Esophagus squamous epithelium (tissue), 5 donors: Measurements from ENCODE around the gene NUP50. TPM values are rescaled to one million over a fixed set of nuclear protein-coding genes. Genes with fewer than 3 reads are reported as not detected.
A peak's percentile ranks its signal among the peaks of the same experiment; 100 is the strongest.

Source experiments
- DNase-seq: peaks from one replicate; lab custom pipeline; 2025; lab: John Stamatoyannopoulos, UW
- H3K27ac ChIP-seq, 4 donors: fragments of 200-600 bp; sonication (generic); one replicate each; pipeline ENCODE4 v1.5.1; 2016 to 2019; ENCODE audit warnings: mild to moderate bottlenecking in 1 of 4
- H3K27me3 ChIP-seq, 4 donors: fragments of 200-600 bp; sonication (generic); 1 replicate in 3 of 4; 2 replicates in 1 of 4; pipeline versions ENCODE4 v1.5.1 to v1.6.0; 2017 to 2021; ENCODE audit warnings: antibody characterized with exemption in 1 of 4
- H3K36me3 ChIP-seq, 3 donors: fragments of 200-600 bp; sonication (generic); one replicate each; pipeline ENCODE4 v1.5.1; 2016 to 2019
- H3K4me1 ChIP-seq, 3 donors: fragments of 200-600 bp; sonication (generic); one replicate each; pipeline ENCODE4 v1.5.1; 2017 to 2019
- H3K4me3 ChIP-seq, 4 donors: fragments of 200-600 bp; sonication (generic); 1 replicate in 3 of 4; 2 replicates in 1 of 4; pipeline ENCODE4 v1.5.1; 2016 to 2019; ENCODE audit warnings: mild to moderate bottlenecking in 2 of 4, moderate library complexity in 1 of 4
- H3K9me3 ChIP-seq, 3 donors: fragments of 200-600 bp; sonication (generic); one replicate each; pipeline ENCODE4 v1.5.1; 2016 to 2019
- CTCF ChIP-seq, 6 experiments: fragments of 450-650 bp in 4 of 6; fragments of 200-600 bp in 2 of 6; sonication (generic) in 2 of 6; IDR thresholded peaks; one replicate each; pipeline ENCODE4 v1.5.1; 2016 to 2019; ENCODE audit warnings: antibody characterized with exemption in 6 of 6, mild to moderate bottlenecking in 4 of 6, moderate library complexity in 4 of 6
- POLR2A ChIP-seq, 4 donors: fragments of 450-650 bp; IDR thresholded peaks; one replicate each; pipeline ENCODE4 v1.6.1; 2017; ENCODE audit warnings: antibody characterized with exemption in 4 of 4, mild to moderate bottlenecking in 4 of 4, moderate library complexity in 3 of 4
- WGBS, 2 donors: methylation state at CpG; one replicate each; pipeline ENCODE4 v1.1.5; 2018; 5-methylcytosine and 5-hydroxymethylcytosine counted together
- intact Hi-C: fragments of 100-400 bp; cut with DNase I; formaldehyde crosslinking; loops from one replicate; pipeline ENCODE4 v1.15.0; 2022
- total RNA-seq, 4 donors: library from RNA; depleted of rRNA; stranded (reverse); fragments of >200 nt; gene quantifications; one replicate each; pipeline ENCODE4 v1.1.0, GENCODE V29; 2016
- donor health status: DM: yes; HTN: yes; CAD: no.

The NUP50 gene
- total RNA-seq, 4 donors from 2014 or later: 53.7 to 96.4 (median 59.9) TPM

- Histone ChIP-seq H3K27ac (peak overlapping the region in 1 of 4 donors; percentile 50), H3K9me3 (no peaks in the 10 kb centered on the region), H3K4me3 (no peak overlapping the region), H3K36me3 (peaks cover 4 to 57% (median 24%) of the 10 kb centered on the region in 3 donors), H3K4me1 (peaks cover 0 to 7% (median 0%) of the 10 kb centered on the region in 3 donors), H3K27me3 (no peaks in the 10 kb centered on the region)
- WGBS, 2 donors: 59 to 61% methylated on average over 8 to 10 of the region's 13 CpGs
- no peak for TF ChIP-seq CTCF (IDR thresholded peaks at IDR 0.05)
- no peak for TF ChIP-seq POLR2A (IDR thresholded peaks at IDR 0.05)
- DNase-seq: no peak
- intact Hi-C loops: no loop called here
These were observed 29.0 kb downstream of the NUP50 start for GRCh38 chr22:45192701-45193187.

GRCh38 chr22:45194686-45195085 is 31.0 kb downstream of the NUP50 start:
- H3K4me1 ChIP-seq: peaks cover 0 to 24% (median 0%) of the 10 kb centered on the region in 3 donors
- H3K9me3 ChIP-seq: no peaks in the 10 kb centered on the region
- no peak for TF ChIP-seq POLR2A (IDR thresholded peaks at IDR 0.05)
- no peak for TF ChIP-seq CTCF (IDR thresholded peaks at IDR 0.05)
- H3K36me3 ChIP-seq: peaks cover 4 to 56% (median 30%) of the 10 kb centered on the region in 3 donors
- no peak overlapping the region for H3K4me3 ChIP-seq
- intact Hi-C loops: no loop called here
- DNase-seq: no peak
- 86 to 90% methylated on average over 9 to 12 of the region's 17 CpGs for WGBS, 2 donors
- no peaks in the 10 kb centered on the region for H3K27me3 ChIP-seq
- no peak overlapping the region for H3K27ac ChIP-seq

- no peak for DNase-seq
- Histone ChIP-seq H3K9me3 (no peaks in the 10 kb centered on the region), H3K4me1 (peaks cover 0 to 24% (median 0%) of the 10 kb centered on the region in 3 donors), H3K36me3 (peaks cover 4 to 61% (median 38%) of the 10 kb centered on the region in 3 donors), H3K4me3 (no peak overlapping the region), H3K27ac (no peak overlapping the region), H3K27me3 (no peaks in the 10 kb centered on the region)
- 95% methylated on average over 4 to 7 of the region's 7 CpGs for WGBS, 2 donors
- TF ChIP-seq CTCF (IDR thresholded peaks at IDR 0.05): no peak
- TF ChIP-seq POLR2A (IDR thresholded peaks at IDR 0.05): no peak
- intact Hi-C loops: no loop called here
These were observed 31.9 kb downstream of the NUP50 start for GRCh38 chr22:45195616-45196015.

GRCh38 chr22:45196308-45196707 is 32.6 kb downstream of the NUP50 start:
- intact Hi-C loops: no loop called here
- Histone ChIP-seq H3K27ac (no peak overlapping the region), H3K4me1 (peaks cover 0 to 28% (median 2%) of the 10 kb centered on the region in 3 donors), H3K36me3 (peaks cover 4 to 68% (median 42%) of the 10 kb centered on the region in 3 donors), H3K9me3 (no peaks in the 10 kb centered on the region), H3K27me3 (no peaks in the 10 kb centered on the region), H3K4me3 (no peak overlapping the region)
- TF ChIP-seq POLR2A (IDR thresholded peaks at IDR 0.05) (no peak), CTCF (IDR thresholded peaks at IDR 0.05) (no peak)
- 92% methylated on average over 5 to 7 of the region's 16 CpGs for WGBS, 2 donors
- DNase-seq: no peak

GRCh38 chr22:45196926-45197605 is 33.3 kb downstream of the NUP50 start:
- no peak for DNase-seq
- H3K27ac ChIP-seq: peak overlapping the region in 1 of 4 donors; percentile 22
- intact Hi-C loops: no loop called here
- no peak overlapping the region for H3K4me3 ChIP-seq
- H3K27me3 ChIP-seq: no peaks in the 10 kb centered on the region
- 88 to 100% methylated on average over 1 to 4 of the region's 34 CpGs for WGBS, 2 donors
- peaks cover 6 to 36% (median 9%) of the 10 kb centered on the region in 3 donors for H3K4me1 ChIP-seq
- peaks cover 4 to 75% (median 42%) of the 10 kb centered on the region in 3 donors for H3K36me3 ChIP-seq
- TF ChIP-seq POLR2A (IDR thresholded peaks at IDR 0.05) (no peak), CTCF (IDR thresholded peaks at IDR 0.05) (no peak)
- no peaks in the 10 kb centered on the region for H3K9me3 ChIP-seq
